GM12878 (cell line): ENCODE data around the gene SMPD1. TPM values are rescaled to one million over a fixed set of nuclear protein-coding genes. Genes with fewer than 3 reads are reported as not detected.

Experiments used
- BACH1 ChIP-seq: fragments of 450-650 bp; IDR thresholded peaks from 2 replicates; pipeline ENCODE4 v1.6.1; 2017; ENCODE audit warnings: mild to moderate bottlenecking, borderline replicate concordance
- CREM ChIP-seq: IDR thresholded peaks from 2 replicates; pipeline ENCODE4 v1.6.1; 2014; ENCODE audit warnings: antibody characterized with exemption, low read depth
- EGR1 ChIP-seq, 2 experiments: IDR thresholded peaks; 1 replicate in 1 of 2; 2 replicates in 1 of 2; pipeline ENCODE4 v1.6.1; 2011 to 2012; ENCODE audit warnings: low read depth in 2 of 2, low read length in 2 of 2, borderline replicate concordance in 1 of 2, mild to moderate bottlenecking in 1 of 2, moderate library complexity in 1 of 2
- FOXM1 ChIP-seq: IDR thresholded peaks from 2 replicates; pipeline ENCODE4 v1.6.1; 2012; ENCODE audit warnings: low read depth, mild to moderate bottlenecking, inconsistent platforms, low read length, moderate library complexity
- GATAD2B ChIP-seq: fragments of 450-650 bp; conservative IDR thresholded peaks from 2 replicates; pipeline ENCODE4 v1.6.1; 2017; ENCODE audit warnings: low read depth, mild to moderate bottlenecking, moderate library complexity
- IRF4 ChIP-seq: IDR thresholded peaks from 2 replicates; pipeline ENCODE4 v1.6.1; 2011; ENCODE audit warnings: low read depth, low read length
- JUND ChIP-seq: IDR thresholded peaks from 2 replicates; pipeline ENCODE4 v1.6.1; 2012; ENCODE audit warnings: low read depth, mild to moderate bottlenecking, low read length, improper control_type of control experiment, moderate library complexity
- LARP7 ChIP-seq: fragments of 450-650 bp; IDR thresholded peaks from 2 replicates; pipeline ENCODE4 v1.6.1; 2017; ENCODE audit warnings: mild to moderate bottlenecking
- MEF2B ChIP-seq: fragments of 450-650 bp; IDR thresholded peaks from 2 replicates; pipeline ENCODE4 v1.6.1; 2018; ENCODE audit warnings: mild to moderate bottlenecking, moderate library complexity; ENCODE audit not compliant: partially characterized antibody, poor library complexity, severe bottlenecking
- NFYA ChIP-seq: IDR thresholded peaks from 2 replicates; pipeline ENCODE4 v1.6.1; 2011; ENCODE audit warnings: low read depth, mild to moderate bottlenecking, low read length, improper control_type of control experiment, borderline replicate concordance
- NR2C1 ChIP-seq: fragments of 450-650 bp; IDR thresholded peaks from 2 replicates; pipeline ENCODE4 v1.6.1; 2017; ENCODE audit warnings: antibody characterized with exemption, mild to moderate bottlenecking, moderate library complexity
- NR2F1 ChIP-seq: fragments of 450-650 bp; conservative IDR thresholded peaks from 2 replicates; pipeline ENCODE4 v1.6.1; 2017; ENCODE audit warnings: mild to moderate bottlenecking
- NRF1 ChIP-seq: conservative IDR thresholded peaks from 2 replicates; pipeline ENCODE4 v1.6.1; 2011; ENCODE audit warnings: mild to moderate bottlenecking, low read depth, low read length, improper control_type of control experiment
- POLR2A ChIP-seq: IDR thresholded peaks from 2 replicates; pipeline ENCODE4 v1.6.1; 2011; ENCODE audit warnings: low read depth, mild to moderate bottlenecking, low read length
- POLR2AphosphoS5 ChIP-seq: IDR thresholded peaks from 2 replicates; pipeline ENCODE4 v1.6.1; 2011; ENCODE audit warnings: mild to moderate bottlenecking, low read length, inconsistent platforms
- RCOR1 ChIP-seq: conservative IDR thresholded peaks from 2 replicates; pipeline ENCODE4 v1.6.1; 2012; ENCODE audit warnings: low read depth, low read length, improper control_type of control experiment
- SIN3A ChIP-seq: IDR thresholded peaks from 2 replicates; pipeline ENCODE4 v1.6.1; 2012; ENCODE audit warnings: low read depth, low read length, improper control_type of control experiment
- STAT3 ChIP-seq: IDR thresholded peaks from 2 replicates; pipeline ENCODE4 v1.6.1; 2011; ENCODE audit warnings: low read depth, low read length, improper control_type of control experiment
- SUZ12 ChIP-seq: fragments of 200-600 bp; sonication (generic); IDR thresholded peaks from one replicate; pipeline ENCODE4 v1.6.1; 2018; ENCODE audit warnings: antibody characterized with exemption, mild to moderate bottlenecking; ENCODE audit not compliant: unreplicated experiment
- ZBTB11 ChIP-seq: fragments of 450-650 bp; formaldehyde crosslinking; IDR thresholded peaks from 2 replicates; pipeline ENCODE4 v1.5.0; 2022; ENCODE audit warnings: mild to moderate bottlenecking, missing genetic modification characterization
- ZBTB40 ChIP-seq: fragments of 450-650 bp; IDR thresholded peaks from 2 replicates; pipeline ENCODE4 v1.6.1; 2016; ENCODE audit warnings: mild to moderate bottlenecking, moderate library complexity, borderline replicate concordance
- ZNF217 ChIP-seq: fragments of 450-650 bp; IDR thresholded peaks from 2 replicates; pipeline ENCODE4 v1.6.1; 2017; ENCODE audit warnings: antibody characterized with exemption, mild to moderate bottlenecking
- polyA plus RNA-seq, 11 experiments: library from polyadenylated mRNA; depleted of rRNA in 4 of 11; unstranded in 6 of 11; stranded (reverse) in 5 of 11; fragments of >200 nt; fragmentation: Nextera tagmentation in 4 of 11; fragmentation: Illumina TruSeq in 1 of 11; extraction: Ambion mirVana in 4 of 11; extraction: Trizol in 1 of 11; gene quantifications; 1 replicate in 1 of 11; 2 replicates in 10 of 11; pipeline versions ENCODE4 v1.2.1 to v1.2.3, GENCODE V29; 2011 to 2016; ENCODE audit warnings: inconsistent platforms in 2 of 11, missing spikeins in 2 of 11, low read depth in 1 of 11
- total RNA-seq, 4 experiments: library from RNA; depleted of rRNA in 3 of 4; stranded (reverse); fragments of >200 nt in 3 of 4; fragmentation: Illumina TruSeq in 1 of 4; extraction: Trizol in 1 of 4; gene quantifications; 2 replicates each; pipeline versions ENCODE4 v1.2.1 to v1.2.3, GENCODE V29; 2013 to 2021
- TF ChIP-seq, protein P1 (sequence below), 3 experiments: IDR thresholded peaks in 2 of 3; conservative IDR thresholded peaks in 1 of 3; 2 replicates each; pipeline ENCODE4 v1.5.1; 2011; ENCODE audit warnings: low read depth in 3 of 3, low read length in 3 of 3, mild to moderate bottlenecking in 3 of 3, control low read depth in 2 of 3, moderate library complexity in 2 of 3, inconsistent platforms in 1 of 3, mixed read lengths in 1 of 3; ENCODE audit not compliant: control insufficient read depth in 2 of 3, insufficient read depth in 1 of 3; ENCODE audit errors: extremely low read depth in 1 of 3

SMPD1 gene
- total and polyA plus RNA-seq, 10 of the 15 experiments (the other 5 are each of a cell fraction or from before 2014, with no cell fraction given), result 1.4 to 13.7 (median 6.2) TPM

DNA sequence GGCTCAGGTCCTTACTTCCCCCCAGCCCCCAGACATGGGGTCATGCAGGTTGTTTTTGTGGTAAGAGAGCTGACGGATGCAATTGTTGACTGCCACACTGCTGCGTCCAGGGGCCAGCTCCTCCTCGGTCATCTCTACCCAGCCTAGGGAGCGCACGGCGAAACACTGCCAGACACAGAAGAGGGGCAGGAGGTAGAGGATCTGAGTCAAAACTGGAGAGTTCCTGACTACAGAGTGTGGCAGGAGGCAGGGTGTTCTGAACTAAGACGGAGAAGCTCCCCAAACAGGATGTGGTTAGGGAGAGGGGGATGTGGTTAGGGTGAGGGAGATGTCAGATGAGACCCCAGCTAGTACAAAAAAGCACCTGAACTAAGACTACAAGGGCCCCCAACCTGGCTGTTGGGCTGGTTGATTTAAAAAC lies 12.3 kb downstream of the SMPD1 start (continued):
- TF ChIP-seq FOXM1, result peak; percentile 66; the same call in 1 of the 2 replicates
- no peak for TF ChIP-seq NFYA
- no peak for TF ChIP-seq MEF2B
- TF ChIP-seq ZBTB11, result no peak
- no peak for TF ChIP-seq GATAD2B
- no peak for TF ChIP-seq STAT3
- TF ChIP-seq SIN3A, result no peak
- TF ChIP-seq BACH1, result no peak
- peak; percentile 95 for TF ChIP-seq IRF4
- TF ChIP-seq ZBTB40, result peak; percentile 72; the same call in 1 of the 2 replicates
- no peak for TF ChIP-seq NRF1
- TF ChIP-seq, protein P1, sequence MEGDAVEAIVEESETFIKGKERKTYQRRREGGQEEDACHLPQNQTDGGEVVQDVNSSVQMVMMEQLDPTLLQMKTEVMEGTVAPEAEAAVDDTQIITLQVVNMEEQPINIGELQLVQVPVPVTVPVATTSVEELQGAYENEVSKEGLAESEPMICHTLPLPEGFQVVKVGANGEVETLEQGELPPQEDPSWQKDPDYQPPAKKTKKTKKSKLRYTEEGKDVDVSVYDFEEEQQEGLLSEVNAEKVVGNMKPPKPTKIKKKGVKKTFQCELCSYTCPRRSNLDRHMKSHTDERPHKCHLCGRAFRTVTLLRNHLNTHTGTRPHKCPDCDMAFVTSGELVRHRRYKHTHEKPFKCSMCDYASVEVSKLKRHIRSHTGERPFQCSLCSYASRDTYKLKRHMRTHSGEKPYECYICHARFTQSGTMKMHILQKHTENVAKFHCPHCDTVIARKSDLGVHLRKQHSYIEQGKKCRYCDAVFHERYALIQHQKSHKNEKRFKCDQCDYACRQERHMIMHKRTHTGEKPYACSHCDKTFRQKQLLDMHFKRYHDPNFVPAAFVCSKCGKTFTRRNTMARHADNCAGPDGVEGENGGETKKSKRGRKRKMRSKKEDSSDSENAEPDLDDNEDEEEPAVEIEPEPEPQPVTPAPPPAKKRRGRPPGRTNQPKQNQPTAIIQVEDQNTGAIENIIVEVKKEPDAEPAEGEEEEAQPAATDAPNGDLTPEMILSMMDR (IDR thresholded peaks at IDR 0.05 in 2 of 3, conservative IDR thresholded peaks at IDR 0.05 in 1 of 3; ENCODE audit: control insufficient read depth in 2 of 3, extremely low read depth in 1 of 3, insufficient read depth in 1 of 3, low read depth in 3 of 3, low read length in 3 of 3), result no peak
- no peak for TF ChIP-seq RCOR1
- TF ChIP-seq SUZ12, result no peak
- no peak for TF ChIP-seq JUND
- TF ChIP-seq EGR1 (IDR thresholded peaks at IDR 0.05; ENCODE audit: borderline replicate concordance in 1 of 2, low read depth in 2 of 2, low read length in 2 of 2), result no peak
- TF ChIP-seq POLR2AphosphoS5, result no peak
- peak; percentile 16 for TF ChIP-seq NR2F1
- peak; percentile 58 for TF ChIP-seq POLR2A
- no peak for TF ChIP-seq LARP7
- TF ChIP-seq CREM, result peak; percentile 77
- TF ChIP-seq NR2C1, result no peak
- TF ChIP-seq ZNF217, result no peak
